Neural progenitor cell (in vitro differentiated cells): Measurements from ENCODE around the gene KCNMA1.

Experiments
- EZH2 ChIP-seq: fragments of 200-600 bp; sonication (generic); IDR thresholded peaks from 2 replicates; pipeline ENCODE4 v1.6.1; 2017; ENCODE audit warnings: antibody characterized with exemption, mild to moderate bottlenecking, moderate library complexity
- TF ChIP-seq, protein P1 (sequence below): fragments of 200-600 bp; sonication (generic); IDR thresholded peaks from 2 replicates; pipeline ENCODE4 v1.5.1; 2017; ENCODE audit warnings: antibody characterized with exemption, mild to moderate bottlenecking

DNA sequence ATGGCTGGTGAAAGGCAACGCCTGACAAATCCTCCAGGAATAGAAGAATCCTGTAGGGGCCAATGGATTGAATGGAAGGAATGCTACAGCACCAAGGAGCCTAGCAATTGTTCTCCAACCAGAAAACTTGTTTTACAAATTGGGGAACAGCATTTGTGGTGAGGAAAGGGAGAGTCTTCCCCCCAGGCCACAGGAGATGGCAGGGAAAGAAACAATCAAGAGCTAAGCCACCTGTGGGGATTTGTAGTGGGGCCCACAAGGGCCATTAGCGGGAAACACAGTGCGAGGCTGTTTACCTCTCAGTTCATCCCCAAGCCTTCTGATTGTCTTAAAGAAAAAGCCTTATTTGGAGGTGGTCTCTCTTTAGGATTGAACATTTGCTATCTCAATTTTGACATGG is 48.5 kb upstream of the KCNMA1 start:
- TF ChIP-seq, protein P1, sequence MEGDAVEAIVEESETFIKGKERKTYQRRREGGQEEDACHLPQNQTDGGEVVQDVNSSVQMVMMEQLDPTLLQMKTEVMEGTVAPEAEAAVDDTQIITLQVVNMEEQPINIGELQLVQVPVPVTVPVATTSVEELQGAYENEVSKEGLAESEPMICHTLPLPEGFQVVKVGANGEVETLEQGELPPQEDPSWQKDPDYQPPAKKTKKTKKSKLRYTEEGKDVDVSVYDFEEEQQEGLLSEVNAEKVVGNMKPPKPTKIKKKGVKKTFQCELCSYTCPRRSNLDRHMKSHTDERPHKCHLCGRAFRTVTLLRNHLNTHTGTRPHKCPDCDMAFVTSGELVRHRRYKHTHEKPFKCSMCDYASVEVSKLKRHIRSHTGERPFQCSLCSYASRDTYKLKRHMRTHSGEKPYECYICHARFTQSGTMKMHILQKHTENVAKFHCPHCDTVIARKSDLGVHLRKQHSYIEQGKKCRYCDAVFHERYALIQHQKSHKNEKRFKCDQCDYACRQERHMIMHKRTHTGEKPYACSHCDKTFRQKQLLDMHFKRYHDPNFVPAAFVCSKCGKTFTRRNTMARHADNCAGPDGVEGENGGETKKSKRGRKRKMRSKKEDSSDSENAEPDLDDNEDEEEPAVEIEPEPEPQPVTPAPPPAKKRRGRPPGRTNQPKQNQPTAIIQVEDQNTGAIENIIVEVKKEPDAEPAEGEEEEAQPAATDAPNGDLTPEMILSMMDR: no peak
- no peak for TF ChIP-seq EZH2
